NCI-H2107 (cell line): ENCODE data around the gene ENTPD1.

Source experiments
- DNase-seq: peaks from one replicate; lab custom pipeline; 2025; lab: John Stamatoyannopoulos, UW

Gene ENTPD1

GRCh38 chr10:95832216-95833041, 76.5 kb downstream of the ENTPD1 start:
- no peak for DNase-seq

DNA sequence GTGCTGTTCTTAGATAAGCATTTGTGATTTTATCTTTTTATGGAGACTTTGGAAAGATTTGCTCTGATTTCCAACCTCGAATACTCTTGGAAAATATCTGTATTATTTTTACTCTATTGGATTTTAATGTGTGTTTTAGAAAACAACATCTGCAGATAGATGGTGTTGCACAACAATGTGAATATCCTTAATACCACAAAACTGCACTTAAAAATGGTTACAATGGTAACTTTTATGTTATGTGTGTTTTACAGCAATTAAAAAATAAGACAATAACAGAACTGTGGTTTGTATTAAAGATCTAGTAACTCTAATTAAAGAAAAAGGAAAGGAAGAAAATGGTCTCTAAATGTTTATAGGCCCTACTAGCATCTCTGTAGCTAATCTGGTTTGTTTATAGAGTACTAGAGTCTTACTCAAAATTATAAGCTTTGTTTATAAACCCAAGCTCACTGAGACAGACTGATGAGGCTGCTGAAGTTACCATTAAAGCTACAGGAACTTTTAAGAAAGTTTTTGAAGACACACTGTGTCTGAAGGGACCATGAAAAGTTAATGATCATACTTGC, 77.2 kb downstream of the ENTPD1 start:
- DNase-seq = no peak

- DNase-seq = no peak
These were observed 78.4 kb downstream of the ENTPD1 start for GRCh38 chr10:95834406-95834805.

DNA sequence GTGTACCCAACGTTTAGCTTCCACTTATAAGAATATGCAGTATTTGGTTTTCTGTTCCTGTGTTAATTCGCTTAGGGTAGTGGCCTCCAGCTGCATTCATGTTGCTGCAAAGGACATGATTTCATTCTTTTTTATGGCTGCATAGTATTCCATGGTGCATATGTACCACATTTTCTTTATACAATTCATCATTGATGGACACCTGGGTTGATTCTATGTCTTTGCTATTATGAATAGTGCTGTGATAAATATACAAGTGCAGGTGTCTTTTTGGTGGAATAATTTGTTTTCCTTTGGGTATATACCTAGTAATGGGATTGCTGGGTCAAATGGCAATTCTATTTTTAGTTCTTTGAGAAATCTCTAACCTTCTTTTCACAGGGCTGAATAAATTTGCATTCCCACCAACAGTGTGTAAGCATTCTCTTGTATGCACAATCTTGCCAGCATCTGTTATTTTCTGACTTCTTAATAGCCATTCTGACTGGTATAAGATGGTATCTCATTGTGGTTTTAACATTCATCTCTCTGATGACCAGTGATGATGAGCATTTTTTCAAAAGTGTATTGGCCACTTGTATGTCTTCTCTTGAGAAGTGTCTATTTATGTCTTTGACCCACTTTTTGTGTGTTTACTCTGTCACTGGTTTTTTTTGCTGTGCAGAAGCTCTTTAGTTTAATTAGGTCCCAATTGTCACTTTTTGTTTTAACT, 79.3 kb downstream of the ENTPD1 start:
- no peak for DNase-seq

GRCh38 chr10:95835911-95836310, 79.9 kb downstream of the ENTPD1 start:
- DNase-seq = no peak

GRCh38 chr10:95836610-95837355, 80.8 kb downstream of the ENTPD1 start:
- DNase-seq = no peak

DNA sequence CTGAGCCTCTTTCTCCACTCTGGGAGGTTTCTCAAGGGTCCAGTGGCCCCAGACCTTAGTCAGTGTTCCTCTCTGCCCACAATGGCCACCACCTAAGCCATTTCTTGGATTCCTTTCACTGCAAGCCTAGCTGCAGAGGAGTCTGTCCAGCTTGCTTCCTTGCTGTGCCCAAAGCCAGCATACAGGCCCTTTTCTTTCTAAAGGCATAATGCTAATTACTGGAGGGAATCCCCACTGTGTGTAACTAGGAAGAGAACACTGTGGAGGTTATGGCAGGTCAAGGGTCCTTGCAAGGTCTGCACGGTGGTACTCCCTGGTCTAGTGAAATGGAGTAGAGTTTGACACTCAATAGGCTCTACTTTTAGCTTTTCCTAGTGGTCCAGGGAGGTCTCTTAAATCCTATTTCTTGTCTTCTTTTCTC, 81.4 kb downstream of the ENTPD1 start:
- no peak for DNase-seq

GRCh38 chr10:95837783-95838182, 81.8 kb downstream of the ENTPD1 start:
- DNase-seq = no peak

DNA sequence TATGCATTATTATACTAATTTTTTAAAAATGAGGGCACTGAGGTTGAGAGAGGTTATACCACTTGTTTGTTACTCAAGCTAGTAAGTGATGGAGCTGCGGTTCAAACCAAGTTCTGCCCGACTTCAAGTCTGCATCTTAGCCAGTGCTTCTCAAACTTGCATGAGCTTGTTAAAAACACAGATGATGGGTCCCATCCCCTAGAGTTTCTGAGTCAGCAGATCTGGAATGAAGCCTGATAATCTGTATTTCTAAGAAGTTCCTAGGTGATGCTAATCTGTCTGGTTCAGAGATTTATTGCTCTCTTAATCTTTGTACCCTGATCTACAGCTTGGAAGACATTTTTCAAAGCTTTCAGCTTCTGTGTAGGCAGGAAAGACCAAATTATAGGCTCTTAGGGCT, 84.2 kb downstream of the ENTPD1 start:
- no peak for DNase-seq

DNA sequence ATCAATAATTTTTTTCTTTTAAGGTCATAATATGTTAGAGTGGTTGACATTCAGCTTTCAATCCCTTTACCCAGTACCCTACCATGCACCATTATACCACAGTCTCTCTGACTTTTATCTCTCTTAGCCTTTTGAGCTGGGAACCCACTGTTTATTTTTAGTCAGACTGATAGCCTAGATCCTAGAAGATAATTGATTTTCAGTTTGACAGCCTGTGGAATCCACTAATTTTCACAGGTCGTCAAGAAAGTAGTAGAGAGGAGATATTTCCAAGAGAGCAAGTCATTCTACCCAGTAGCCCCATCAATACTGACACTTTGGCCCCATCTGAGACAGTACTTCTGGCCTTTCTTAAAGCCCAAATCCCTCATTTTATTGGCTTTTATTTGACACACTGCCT, 84.7 kb downstream of the ENTPD1 start:
- DNase-seq = no peak

DNA sequence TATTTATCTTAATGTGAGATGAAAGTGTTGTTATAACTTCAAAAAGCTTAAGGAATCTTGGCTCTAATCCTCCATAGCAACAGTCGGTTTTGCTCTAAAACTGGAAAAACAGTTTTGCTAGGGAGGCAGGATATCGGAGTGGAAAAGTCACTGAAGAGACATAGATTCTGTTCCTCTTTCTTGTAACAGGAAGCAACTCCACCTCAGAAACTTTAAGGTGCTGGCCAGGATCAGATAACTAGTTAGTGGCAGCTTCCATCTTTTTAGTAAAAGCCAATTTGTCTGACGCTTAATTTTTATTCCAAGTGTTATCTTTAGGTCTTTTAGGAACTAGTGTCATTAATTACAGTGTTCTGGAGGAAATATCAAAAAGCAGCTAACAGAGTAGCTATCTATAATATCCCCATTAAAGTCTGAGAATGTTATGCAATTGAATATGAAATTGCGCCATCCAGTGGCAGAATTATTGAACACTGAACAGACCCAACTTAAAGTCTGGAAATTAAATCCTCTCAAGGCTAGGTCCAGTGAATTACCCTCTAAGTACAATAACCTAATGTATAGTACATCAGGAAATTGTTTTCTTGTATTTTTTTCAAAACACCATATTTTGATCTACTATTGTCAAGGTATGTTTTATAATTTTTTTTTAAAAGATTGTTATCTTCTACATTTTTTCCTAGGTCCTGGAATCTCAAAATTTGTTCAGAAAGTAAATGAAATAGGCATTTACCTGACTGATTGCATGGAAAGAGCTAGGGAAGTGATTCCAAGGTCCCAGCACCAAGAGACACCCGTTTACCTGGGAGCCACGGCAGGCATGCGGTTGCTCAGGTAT, 85.9 kb downstream of the ENTPD1 start:
- no peak for DNase-seq

GRCh38 chr10:95845411-95845810, 89.4 kb downstream of the ENTPD1 start:
- DNase-seq = no peak

DNA sequence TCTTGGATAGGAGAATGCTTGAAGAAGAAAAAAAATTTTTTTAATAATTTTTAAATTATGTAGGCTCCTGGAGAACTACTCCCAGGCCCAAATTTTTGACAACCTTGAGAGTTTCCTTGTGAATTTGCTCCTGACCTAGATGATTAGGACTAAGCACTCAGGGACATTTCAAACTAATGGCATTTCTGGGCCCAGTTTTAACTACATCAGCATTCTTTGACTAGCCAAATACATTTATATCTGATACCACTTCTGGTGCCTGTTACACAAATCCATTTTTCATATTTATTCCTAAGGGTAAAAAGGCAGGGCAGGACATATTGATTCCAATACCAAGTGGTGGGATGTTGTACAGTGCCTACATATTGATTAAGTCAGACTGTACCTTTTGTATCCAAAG, 91.0 kb downstream of the ENTPD1 start:
- DNase-seq = no peak

GRCh38 chr10:95848841-95849240, 92.9 kb downstream of the ENTPD1 start:
- DNase-seq = no peak

- DNase-seq = no peak
These were observed 94.8 kb downstream of the ENTPD1 start for GRCh38 chr10:95850791-95851190.

- DNase-seq = no peak
These were observed 104.4 kb downstream of the ENTPD1 start for GRCh38 chr10:95860166-95860940.

DNA sequence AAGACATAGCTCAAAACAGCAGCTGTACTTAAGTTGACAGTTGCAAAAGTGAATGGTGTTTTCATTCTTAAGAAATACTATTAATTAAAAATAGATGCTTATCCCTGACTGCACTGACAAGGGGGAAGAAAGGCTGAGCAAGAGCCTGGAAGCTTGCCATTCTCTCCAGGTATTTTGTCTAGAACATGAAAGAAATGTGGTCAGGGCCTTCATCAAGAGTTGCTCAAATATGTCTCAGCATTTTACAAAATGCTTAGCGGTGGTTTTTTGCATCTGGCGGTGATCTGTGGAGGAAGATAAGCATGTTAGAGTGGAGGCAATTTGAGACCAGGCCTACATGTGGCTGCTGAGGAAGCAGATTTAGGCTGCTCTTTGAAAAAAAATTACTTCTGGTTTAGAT, 105.4 kb downstream of the ENTPD1 start:
- no peak for DNase-seq

- DNase-seq = no peak
These were observed 109.2 kb downstream of the ENTPD1 start for GRCh38 chr10:95864906-95865813.

GRCh38 chr10:95865814-95866466, 110.0 kb downstream of the ENTPD1 start:
- DNase-seq = no peak
